Middle frontal gyrus (tissue), 1 donor: ENCODE data around the gene PREX1.
"Not testable (repeated sequence)": the region's sequence is repeated elsewhere in the genome, so short reads cannot be mapped to it uniquely, and the experiment has no call there.

Experiments used
- DNase-seq: peaks from one replicate; pipeline ENCODE4 v3.0.0-alpha.2; 2015; ENCODE audit warnings: low spot score; ENCODE audit errors: extremely low spot score

The PREX1 gene, protein sequence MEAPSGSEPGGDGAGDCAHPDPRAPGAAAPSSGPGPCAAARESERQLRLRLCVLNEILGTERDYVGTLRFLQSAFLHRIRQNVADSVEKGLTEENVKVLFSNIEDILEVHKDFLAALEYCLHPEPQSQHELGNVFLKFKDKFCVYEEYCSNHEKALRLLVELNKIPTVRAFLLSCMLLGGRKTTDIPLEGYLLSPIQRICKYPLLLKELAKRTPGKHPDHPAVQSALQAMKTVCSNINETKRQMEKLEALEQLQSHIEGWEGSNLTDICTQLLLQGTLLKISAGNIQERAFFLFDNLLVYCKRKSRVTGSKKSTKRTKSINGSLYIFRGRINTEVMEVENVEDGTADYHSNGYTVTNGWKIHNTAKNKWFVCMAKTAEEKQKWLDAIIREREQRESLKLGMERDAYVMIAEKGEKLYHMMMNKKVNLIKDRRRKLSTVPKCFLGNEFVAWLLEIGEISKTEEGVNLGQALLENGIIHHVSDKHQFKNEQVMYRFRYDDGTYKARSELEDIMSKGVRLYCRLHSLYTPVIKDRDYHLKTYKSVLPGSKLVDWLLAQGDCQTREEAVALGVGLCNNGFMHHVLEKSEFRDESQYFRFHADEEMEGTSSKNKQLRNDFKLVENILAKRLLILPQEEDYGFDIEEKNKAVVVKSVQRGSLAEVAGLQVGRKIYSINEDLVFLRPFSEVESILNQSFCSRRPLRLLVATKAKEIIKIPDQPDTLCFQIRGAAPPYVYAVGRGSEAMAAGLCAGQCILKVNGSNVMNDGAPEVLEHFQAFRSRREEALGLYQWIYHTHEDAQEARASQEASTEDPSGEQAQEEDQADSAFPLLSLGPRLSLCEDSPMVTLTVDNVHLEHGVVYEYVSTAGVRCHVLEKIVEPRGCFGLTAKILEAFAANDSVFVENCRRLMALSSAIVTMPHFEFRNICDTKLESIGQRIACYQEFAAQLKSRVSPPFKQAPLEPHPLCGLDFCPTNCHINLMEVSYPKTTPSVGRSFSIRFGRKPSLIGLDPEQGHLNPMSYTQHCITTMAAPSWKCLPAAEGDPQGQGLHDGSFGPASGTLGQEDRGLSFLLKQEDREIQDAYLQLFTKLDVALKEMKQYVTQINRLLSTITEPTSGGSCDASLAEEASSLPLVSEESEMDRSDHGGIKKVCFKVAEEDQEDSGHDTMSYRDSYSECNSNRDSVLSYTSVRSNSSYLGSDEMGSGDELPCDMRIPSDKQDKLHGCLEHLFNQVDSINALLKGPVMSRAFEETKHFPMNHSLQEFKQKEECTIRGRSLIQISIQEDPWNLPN (N-terminal part only)

DNA sequence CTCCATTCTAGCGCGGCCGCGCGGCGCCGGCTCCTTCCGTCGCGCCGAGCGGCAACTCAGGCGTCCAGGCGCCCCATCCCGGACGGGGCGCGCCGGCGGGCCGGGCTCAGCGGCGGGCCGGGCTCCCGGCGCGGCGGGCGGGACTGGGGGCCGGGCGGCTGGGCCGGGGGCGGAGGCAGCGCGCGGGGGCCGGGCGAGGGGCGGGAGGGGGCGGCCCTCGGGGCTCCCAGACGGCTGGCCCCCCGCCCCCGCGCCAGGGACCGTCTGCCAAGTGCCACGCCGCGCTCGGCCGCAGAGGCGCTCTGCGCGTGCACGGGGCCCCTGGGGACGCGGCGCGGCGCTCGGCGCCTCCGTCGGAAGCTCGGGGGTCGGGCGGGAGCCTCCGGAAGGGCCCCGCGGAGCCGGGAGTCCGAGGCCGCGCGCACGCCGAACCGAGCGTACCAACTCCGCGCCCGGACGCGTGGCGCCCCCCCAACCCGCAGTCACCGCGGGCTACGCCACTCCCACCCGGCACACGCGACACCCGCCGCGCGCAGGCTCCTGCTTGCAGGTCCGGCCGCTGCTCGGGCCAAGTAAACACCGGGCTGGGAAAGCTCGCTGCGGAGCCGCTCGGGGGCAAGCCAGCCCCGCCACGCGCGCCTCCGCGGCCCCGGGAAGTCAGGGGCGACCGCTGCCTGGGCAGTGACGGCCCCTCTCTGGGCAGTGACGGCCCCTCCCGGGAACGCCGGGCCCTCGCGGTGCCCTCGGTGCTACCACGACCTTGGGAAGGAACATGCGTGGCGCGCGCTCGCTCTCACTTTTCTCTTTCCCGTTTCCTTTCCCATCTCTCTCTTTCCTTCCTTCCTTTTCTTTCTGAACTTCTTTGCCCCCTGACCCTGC lies at the start of gene PREX1:
Gene PREX1 (minus strand): TSS at position 145 of the 879 bp plus-strand sequence. CDS start 139 bp downstream, at position 6.
- DNase-seq = peak; percentile 56

DNA sequence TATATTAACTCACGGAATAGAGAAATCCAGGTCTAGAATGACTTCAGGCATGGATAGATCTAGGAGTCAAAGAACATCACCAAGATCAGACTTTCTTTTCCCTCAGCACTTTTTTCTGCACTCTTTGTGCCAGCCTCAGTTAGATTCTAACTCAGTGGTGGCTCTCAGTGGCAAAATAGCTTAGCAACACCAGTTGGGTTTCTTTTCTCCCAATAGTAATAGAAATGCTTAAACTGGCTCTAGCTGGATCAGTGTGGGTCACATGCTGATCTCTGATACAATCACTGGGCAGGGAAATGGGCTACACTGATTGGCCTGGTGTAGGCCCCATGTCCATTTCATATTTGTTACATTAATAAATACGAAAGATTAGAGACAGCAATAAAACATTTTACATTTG lies 49.5 kb upstream of the PREX1 start:
- DNase-seq = no peak

DNA sequence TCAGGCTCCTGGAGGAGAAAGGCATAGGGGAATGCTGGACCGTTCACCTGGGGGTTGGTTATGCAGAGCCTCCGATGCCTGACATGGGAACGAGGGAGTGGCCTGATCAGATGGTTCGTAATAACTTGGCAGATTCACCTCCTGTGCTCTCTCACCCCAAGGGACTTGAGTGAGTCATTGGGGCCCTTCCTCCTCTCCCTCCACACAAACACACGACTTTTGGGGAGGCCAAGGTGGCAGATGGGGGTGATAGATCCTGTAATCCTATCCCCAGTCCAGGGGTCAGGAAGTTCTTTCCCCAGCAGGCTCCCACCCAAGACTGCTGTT lies 48.1 kb upstream of the PREX1 start:
- DNase-seq = no peak

GRCh38 chr20:48875233-48875913 lies 47.6 kb upstream of the PREX1 start:
- DNase-seq = no peak

DNA sequence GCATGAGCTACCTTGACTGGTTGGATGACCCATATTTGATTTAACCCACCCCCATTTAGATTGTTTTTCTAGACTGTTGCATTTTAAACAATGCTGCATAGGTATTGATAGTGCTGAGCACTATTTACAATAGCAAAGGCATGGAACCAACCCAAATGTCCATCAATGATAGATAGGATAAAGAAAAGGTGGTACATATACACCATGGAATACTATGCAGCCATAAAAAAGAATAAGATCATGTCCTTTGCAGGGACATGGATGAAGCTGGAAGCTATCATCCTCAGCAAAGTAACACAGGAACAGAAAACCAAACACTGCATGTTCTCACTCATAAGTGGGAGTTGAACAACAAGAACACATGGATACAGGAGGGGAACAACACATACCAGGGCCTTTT lies 41.6 kb upstream of the PREX1 start:
- DNase-seq = not testable (repeated sequence)

- DNase-seq = no peak
Measured at GRCh38 chr20:48866936-48867335, 39.1 kb upstream of the PREX1 start.

- DNase-seq = no peak
Measured at GRCh38 chr20:48864738-48865318, 37.0 kb upstream of the PREX1 start.

DNA sequence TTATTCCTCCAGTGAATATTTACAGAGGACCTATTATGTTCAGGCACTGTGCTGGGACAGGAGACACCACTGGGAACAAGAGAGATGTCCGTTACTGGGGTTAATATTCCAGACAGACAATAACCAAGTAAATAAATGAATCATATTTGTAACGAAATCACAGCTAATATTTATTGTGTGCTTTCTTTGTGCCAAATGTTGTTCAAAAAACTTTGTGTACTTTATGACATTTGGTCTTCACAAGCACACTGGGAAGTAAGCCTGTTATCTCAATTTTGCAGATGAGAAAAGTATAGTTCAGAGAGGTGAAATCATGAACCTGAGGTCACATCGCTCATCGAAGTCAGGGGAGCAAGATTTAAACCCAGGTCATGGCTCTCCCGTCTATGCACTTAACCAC lies 36.5 kb upstream of the PREX1 start:
- DNase-seq = no peak

DNA sequence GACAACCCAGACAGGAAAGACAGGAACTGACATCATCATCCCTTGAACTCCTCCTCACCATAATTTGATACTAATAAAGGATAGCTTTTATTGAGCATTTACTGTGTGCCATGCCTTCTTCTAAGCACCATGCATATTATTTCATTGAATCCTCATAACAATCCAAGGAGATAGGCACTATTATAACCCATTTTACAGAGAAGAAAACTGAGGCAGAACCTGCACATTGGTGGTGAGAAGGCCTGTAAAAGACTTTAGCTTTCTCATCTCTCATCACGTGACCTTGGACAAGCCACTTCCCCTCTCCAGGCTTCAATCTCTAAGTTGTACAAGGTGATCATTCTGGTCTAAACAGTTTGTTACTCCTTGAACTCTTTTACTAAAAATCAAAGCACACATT lies 34.5 kb upstream of the PREX1 start:
- no peak for DNase-seq

DNA sequence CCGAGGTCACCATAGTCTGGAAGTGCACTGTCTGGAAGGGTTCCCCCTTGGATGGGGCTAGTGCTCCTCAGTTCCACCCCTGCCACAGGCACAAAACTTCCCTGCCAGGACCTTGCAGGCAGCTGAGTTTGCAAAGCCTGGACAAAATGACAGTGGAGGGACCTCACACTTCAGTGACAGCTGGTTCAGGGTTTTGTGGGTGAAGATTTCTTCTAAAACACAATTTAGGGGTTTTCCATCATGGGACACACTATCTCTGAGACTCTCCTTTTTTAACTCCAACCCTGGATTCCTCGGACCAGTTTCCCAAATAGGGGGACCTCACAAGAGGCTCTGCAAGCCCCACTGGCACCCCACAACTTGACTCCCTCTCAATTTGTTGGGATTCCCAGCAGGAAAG lies 33.6 kb upstream of the PREX1 start:
- DNase-seq = no peak

DNA sequence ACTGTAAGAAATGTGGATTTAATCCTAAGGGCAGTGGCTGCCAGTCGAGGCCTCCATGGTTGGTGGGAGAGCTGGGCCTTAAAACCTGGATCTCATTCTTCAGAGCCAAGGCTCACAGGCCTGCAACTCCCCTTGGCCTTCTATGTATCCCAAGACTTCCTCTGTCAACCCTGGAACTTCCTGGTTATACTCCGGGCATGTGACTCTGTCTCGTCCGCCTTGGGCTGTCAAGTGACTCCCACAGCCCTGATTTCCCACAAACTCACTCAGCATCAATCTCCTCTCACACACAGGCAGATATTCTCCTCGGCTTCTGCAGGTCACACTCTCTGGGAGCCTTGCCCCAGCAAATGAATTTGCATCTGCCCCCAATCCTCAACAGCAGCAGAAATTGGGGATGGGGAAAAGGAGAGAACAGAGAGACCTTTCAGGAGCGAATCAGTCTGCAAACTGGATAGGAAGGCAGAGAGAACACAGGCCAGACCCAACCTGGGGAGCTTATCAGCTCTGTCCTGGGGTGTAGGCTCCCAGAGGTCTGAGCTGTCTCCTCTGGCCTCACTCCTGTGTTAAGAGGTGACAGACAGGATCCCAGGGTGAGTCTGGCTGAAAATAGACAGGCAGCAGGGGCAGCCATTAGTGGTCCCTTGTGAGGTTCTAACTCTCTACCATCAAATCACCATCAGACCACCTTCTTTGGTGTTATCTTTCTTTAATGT lies 30.4 kb upstream of the PREX1 start:
- DNase-seq = no peak

GRCh38 chr20:48856130-48856529 lies 28.3 kb upstream of the PREX1 start:
- DNase-seq = no peak

DNA sequence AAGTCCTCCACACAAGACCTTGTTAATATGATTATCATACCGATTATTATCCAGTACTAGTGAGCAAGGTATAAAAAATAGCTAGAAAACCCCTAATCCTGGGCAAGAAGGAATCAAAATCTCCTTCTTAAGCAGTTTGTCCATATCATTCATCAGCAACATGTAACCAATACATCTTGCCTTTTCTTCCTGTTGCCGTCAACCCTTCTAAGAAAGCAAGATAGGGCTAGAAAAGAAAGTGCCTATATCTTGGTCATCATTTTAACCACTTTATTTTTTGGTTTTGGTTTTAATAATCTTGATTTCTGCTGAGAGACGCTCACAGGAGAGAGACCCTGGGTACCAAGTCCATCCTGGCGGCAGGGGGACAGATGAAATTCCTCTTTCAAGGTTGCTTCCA lies 27.2 kb upstream of the PREX1 start:
- DNase-seq = no peak

- DNase-seq = no peak
Measured at GRCh38 chr20:48852609-48853008, 24.8 kb upstream of the PREX1 start.

DNA sequence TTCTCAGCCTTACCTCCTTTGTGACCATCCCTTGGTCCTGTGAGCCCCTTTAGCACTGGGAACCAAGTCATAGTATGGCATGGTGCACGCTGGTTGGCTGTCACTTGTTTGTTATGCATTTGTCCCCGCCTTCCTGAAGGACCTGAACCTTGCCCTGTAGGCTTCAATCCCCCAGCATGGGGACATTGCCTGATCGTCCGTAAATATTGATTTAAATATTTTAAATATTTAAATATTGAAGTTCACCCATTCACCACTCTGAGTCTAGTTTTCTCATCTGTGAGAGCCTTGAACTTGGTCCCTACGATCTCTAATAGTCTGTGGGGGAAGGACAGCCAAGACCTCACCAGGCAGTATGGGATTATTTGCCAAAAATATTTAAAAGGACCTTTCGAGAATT lies 23.8 kb upstream of the PREX1 start:
- DNase-seq = no peak

DNA sequence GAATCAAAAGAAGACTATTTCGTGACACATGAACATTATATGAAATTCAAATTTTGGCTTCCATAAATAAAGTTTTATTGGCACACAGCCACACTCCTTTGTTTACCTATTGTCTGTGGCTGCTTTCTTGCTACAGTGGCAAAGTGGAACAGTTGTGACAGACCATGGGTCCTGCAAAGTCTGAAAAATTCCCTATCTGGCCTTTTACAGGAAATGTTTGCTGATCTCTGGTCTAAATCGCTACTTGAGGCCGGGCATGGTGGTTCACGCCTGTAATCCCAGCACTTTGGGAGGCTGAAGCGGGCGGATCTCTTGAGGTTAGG lies 23.1 kb upstream of the PREX1 start:
- DNase-seq = no peak

DNA sequence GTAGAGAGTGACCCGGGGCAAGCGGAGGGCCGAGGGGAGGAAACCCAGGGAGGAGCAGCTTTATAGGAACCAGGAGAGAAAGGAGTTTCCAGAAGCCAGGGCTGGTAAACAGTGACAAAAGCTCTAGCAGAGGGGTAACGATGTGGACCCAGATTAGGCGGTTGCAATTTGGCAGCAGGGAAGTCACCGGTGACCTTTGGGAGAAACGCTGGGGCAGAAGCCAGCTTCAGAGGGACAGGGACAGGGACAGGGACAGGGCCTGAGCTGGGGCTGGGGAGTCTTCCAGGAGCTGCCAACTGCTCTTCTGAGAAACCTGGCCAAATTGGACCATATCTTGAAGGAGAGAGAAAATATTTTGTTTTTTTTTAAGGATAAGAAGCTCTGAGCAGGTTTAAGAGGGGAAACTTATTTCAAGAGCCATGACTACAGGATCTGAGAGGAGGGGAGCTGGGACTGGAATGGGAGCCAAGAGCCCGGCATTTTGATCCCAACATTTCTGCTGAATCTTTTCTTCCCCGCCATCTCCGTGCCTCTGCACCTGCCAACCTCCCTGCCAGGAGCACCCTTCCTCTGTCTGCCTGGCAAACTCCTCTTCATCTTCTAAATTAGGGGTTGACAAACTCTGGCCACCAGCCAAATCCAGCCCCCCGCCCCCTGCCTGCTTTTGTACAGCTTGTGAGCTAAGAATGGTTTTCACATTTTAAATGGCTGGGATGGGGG lies 22.6 kb upstream of the PREX1 start:
- DNase-seq = no peak

DNA sequence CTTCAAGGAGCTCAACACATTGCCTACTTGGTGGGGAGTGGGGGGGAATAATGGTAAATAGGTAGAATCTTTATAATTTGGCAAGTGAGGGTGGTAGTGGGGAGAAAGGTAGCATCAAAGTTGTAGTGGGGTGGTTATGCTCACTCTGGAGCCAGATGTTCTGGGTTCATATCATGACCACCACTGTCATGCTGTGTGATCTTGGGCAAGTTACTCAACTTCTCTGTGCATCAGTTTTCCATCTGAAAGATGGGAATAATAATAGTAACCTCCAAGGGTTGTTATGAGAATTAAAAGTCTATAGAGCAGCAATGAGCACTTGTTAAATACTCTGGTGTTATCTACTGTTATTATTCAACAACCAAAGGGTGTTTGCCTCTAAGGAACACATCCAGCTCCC lies 22.0 kb upstream of the PREX1 start:
- DNase-seq = no peak

- DNase-seq = no peak
Measured at GRCh38 chr20:48849299-48849698, 21.5 kb upstream of the PREX1 start.
